ENCODE results near the gene FLNC. TPM values are rescaled to one million over a fixed set of nuclear protein-coding genes. Genes with fewer than 3 reads are reported as not detected.
A peak's percentile ranks its signal among the peaks of the same experiment; 100 is the strongest.

The FLNC gene
- total and polyA plus RNA-seq, 9 of the 15 experiments (the other 6 are each of a cell fraction or from before 2014, with no cell fraction given), result 0.90 to 155 (median 28.8) TPM

DNA sequence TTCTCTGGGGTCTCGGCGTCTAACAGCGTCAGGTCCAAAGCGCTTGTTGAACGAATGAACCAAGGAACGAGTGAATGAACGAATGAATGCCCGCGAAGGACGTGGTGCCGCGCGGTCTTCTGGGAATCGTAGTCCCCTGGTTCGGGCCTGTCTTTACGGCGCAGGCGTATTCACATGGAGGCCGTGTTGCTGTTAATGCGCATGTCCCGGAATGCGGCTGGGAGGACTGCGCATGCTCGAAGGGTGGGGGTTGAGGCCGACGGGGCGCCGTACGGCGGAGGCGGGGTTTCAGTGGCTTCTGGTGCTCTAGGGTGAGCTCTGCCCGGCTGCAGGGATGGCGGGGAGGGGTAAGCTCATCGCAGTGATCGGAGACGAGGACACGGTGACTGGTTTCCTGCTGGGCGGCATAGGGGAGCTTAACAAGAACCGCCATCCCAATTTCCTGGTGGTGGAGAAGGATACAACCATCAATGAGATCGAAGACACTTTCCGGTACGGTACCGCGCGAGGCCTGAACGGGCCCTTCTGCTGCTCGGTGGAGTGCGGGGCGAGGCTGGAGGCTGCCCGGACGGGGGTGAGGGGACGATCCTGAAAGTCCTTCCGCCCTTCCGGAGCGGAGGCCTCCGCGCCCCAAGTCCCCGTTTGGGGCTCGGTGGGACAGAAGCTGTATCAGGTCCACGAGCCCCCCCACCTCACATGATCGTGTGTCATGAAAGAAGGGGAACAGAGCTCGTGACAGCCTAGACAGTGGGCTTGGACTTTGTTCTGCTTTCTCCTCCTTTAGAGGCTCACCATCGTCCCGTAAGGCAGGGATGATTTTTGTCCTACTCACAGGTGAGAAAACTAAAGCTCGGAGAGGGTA is 32.6 kb downstream of the FLNC start, which contains the start of gene ATP6V1F (continued):
- TF ChIP-seq CCNT2 (IDR thresholded peaks at IDR 0.05; ENCODE audit: borderline replicate concordance, extremely low read depth, insufficient read length, low read depth, low read length) (peak; percentile 55), HMG20B (CRISPR knock-in tag; IDR thresholded peaks at IDR 0.05) (no peak), ZNF584 (CRISPR knock-in tag; IDR thresholded peaks at IDR 0.05; ENCODE audit: low read depth) (no peak), TAF7 (tag; IDR thresholded peaks at IDR 0.05) (no peak), ZFPM2 (CRISPR knock-in tag; IDR thresholded peaks at IDR 0.05) (no peak), POLR2A (conservative IDR thresholded peaks at IDR 0.05) (peak; percentile 90), ZBTB1 (CRISPR knock-in tag; IDR thresholded peaks at IDR 0.05; ENCODE audit: borderline replicate concordance, low read depth) (no peak; the same call in 1 of the 2 replicates), FUS (optimal IDR thresholded peaks at IDR 0.05; ENCODE audit: low read depth, low read length) (no peak), ZNF253 (CRISPR knock-in tag; conservative IDR thresholded peaks at IDR 0.05) (no peak), SMARCE1 (IDR thresholded peaks at IDR 0.05) (peak; percentile 28; the same call in 1 of the 2 replicates)
- TF ChIP-seq, protein P1, sequence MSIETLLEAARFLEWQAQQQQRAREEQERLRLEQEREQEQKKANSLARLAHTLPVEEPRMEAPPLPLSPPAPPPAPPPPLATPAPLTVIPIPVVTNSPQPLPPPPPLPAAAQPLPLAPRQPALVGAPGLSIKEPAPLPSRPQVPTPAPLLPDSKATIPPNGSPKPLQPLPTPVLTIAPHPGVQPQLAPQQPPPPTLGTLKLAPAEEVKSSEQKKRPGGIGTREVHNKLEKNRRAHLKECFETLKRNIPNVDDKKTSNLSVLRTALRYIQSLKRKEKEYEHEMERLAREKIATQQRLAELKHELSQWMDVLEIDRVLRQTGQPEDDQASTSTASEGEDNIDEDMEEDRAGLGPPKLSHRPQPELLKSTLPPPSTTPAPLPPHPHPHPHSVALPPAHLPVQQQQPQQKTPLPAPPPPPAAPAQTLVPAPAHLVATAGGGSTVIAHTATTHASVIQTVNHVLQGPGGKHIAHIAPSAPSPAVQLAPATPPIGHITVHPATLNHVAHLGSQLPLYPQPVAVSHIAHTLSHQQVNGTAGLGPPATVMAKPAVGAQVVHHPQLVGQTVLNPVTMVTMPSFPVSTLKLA (conservative IDR thresholded peaks at IDR 0.05), result peak; percentile 50 to 55; a peak in 3 of 4 replicates
- TF ChIP-seq, protein P2, sequence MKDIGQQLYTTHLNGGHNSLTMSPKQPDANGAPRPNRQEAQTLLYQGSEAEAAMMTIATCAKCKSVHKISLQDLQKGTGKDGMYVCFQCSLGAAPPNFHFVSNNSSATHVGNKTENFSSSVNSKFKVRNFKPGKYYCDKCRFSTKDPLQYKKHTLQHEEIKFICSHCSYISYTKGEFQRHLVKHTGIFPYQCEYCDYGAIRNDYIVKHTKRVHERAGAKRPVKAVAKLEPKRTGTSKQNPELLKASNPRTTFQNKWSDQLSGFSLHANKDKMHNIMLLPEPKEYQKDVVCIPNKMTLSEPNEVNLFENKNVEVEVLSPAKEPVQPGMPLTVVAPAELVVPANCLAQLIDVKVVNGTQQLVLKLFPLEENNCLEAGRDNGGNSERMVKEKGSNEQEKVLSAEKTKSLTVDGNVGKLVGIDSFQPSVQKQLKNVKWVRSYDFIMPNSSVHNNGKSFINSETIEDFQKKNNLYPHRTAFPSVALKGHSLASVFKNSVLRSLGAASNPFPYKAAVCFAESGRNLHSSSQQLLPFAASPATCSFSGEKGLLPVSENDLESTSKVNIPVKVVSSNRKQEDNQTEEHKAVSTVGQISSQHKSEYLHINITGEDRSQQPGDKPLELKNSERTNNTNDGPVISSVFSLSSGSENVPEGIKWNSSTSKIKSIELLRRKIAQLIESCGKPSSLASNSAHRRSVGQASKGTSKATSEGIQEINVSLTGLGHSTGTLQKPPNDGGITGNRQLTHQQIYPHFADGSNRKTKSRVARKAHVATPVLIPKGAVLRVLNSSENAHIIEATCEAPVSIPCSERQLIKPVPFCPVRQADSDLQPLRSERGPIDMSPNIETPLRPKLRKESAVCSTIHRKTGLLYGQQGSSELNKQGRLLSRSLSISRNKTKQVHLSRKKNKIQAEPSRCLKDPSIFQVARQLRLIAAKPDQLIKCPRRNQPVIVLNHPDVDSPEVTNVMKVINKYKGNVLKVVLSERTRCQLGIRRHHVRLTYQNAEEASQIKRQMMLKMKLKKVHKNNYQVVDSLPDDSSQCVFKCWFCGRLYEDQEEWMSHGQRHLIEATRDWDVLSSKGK (CRISPR knock-in tag; IDR thresholded peaks at IDR 0.05), result no peak
- TF ChIP-seq, protein P3, sequence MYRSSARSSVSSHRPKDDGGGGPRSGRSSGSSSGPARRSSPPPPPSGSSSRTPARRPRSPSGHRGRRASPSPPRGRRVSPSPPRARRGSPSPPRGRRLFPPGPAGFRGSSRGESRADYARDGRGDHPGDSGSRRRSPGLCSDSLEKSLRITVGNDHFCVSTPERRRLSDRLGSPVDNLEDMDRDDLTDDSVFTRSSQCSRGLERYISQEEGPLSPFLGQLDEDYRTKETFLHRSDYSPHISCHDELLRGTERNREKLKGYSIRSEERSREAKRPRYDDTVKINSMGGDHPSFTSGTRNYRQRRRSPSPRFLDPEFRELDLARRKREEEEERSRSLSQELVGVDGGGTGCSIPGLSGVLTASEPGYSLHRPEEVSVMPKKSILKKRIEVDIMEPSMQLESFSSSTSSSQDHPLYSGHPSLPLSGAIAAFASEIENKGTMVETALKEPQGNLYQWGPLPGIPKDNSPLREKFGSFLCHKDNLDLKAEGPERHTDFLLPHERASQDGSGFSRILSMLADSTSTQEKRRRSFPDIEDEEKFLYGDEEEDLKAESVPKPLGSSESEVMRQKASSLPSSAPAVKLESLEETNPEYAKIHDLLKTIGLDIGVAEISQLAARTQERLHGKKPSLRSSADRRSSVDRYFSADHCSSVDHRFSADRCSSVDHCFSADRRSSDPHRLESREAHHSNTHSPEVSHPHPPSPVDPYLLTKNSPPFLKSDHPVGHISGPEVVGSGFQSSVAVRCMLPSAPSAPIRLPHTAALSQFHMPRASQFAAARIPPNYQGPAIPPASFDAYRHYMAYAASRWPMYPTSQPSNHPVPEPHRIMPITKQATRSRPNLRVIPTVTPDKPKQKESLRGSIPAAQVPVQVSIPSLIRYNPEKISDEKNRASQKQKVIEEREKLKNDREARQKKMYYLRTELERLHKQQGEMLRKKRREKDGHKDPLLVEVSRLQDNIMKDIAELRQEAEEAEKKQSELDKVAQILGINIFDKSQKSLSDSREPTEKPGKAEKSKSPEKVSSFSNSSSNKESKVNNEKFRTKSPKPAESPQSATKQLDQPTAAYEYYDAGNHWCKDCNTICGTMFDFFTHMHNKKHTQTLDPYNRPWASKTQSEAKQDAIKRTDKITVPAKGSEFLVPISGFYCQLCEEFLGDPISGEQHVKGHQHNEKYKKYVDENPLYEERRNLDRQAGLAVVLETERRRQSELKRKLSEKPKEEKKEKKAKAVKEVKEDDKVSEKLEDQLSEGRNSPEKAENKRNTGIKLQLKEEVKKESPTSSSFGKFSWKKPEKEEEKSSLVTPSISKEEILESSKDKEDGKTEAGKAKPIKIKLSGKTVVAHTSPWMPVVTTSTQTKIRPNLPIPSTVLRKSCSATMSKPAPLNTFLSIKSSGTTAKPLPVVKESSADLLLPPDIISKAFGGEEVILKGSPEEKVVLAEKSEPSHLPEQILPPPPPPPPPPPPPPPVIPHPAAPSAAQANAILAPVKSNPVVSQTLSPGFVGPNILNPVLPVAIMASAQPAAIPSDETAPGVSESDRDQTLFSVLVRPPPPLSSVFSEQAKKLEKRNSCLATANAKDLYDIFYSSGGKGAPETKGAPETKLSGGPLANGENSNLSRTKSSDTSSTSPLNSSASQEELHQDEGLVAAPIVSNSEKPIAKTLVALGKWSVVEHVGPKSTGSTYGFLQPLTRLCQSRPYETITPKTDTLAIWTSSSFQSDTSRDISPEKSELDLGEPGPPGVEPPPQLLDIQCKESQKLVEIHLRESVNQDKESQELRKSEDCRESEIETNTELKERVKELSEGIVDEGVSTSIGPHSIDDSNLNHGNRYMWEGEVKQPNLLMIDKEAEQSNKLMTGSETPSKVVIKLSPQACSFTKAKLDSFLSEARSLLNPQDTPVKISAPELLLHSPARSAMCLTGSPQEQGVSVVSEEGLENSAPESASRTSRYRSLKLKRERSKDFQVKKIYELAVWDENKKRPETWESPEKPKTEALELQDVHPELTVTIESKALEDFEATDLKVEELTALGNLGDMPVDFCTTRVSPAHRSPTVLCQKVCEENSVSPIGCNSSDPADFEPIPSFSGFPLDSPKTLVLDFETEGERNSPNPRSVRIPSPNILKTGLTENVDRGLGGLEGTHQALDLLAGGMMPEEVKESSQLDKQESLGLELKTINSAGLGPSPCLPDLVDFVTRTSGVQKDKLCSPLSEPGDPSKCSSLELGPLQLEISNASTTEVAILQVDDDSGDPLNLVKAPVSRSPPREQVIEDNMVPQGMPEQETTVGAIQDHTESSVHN (IDR thresholded peaks at IDR 0.05; ENCODE audit: borderline replicate concordance in 1 of 2, low read depth in 1 of 2), result no peak
